Suppressor macrophage treated with lipopolysaccharide for 4 hours (primary cell): ENCODE data around the gene C17orf113.
"Not testable (repeated sequence)": the region's sequence is repeated elsewhere in the genome, so short reads cannot be mapped to it uniquely, and the experiment has no call there.

Experiments
- DNase-seq: peaks from one replicate; pipeline ENCODE4 v3.0.0-alpha.2; 2020

C17orf113 gene

GRCh38 chr17:42039794-42040763 is 10.3 kb downstream of the C17orf113 start:
- DNase-seq: no peak

- DNase-seq: peak; percentile 46
Measured at GRCh38 chr17:42038221-42038973, 12.0 kb downstream of the C17orf113 start.

- DNase-seq: no peak
Measured at GRCh38 chr17:42034059-42034458, 16.3 kb downstream of the C17orf113 start.

- no peak for DNase-seq
Measured at GRCh38 chr17:42031584-42031983, 18.8 kb downstream of the C17orf113 start.

DNA sequence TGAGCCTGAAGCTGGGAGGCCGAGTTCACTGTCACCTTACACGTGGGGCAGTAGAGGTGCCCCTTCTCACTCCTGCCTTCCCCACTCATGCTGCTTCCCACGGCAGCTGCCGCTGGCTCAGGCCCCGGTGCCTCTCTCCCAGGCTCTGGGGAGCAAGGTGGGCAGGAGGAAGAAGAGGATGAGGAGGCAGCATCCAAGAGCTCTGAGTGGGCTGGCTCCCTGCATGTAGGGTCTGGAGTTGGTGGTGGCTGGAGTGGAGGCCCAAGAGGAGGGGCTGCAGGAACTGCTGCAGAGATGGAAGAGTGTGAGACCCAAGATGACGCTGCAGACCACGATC is 21.6 kb downstream of the C17orf113 start:
- DNase-seq: no peak

DNA sequence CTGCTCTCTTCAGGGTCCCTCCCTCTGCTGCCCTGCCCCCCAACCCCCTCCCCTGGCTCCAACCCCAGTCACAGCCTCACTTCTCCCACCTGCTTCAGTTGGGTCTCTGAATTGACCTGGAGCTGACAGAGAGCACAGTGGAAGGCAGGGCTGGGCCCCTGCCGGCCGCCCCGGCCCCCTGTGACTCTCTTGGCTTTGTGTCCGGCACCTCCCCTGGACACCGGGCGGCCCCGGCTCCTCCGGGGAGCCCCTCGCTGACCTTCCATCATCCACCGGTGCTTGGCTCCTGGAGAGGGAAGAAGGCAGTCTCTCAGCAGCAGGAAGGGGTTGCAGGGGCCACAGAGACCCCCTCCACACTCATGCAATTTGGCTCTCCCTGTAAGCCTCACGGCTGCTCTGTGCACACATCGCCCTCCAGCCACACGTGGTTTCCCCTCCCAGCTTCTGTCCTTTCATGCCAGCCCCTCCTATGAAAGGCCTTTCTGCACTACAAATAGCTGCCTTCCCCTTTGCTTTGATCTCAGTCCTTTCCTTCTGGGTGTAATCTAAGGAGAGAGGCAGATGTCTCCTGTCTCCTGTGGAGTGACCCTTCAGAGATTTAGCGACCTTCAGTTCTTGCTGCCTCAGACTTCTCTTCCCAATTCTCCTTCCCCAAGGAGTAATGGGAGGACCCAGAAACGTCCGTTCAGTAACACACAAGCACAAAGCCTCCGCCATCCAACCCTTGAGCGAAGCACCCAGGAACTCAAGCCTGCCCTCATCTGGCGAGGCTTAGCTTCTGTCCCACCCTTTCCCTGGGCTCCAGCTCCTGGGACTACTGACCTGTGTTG is 22.2 kb downstream of the C17orf113 start:
- peak; percentile 35 for DNase-seq

DNA sequence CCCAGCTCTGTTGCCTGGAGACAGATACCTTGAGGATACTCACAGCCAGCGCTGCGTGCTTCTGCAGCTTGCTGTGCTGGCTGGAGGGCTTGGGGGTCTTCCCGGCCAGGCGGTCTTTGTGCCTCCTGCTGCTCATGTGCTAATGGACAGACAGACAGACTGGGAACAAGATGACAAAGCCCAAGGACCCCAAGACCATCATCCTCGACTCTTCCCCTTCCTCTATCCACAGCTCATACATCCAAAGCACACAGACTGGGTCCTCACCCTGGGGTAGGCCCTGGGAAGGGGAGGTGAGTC is 22.9 kb downstream of the C17orf113 start:
- DNase-seq: no peak

DNA sequence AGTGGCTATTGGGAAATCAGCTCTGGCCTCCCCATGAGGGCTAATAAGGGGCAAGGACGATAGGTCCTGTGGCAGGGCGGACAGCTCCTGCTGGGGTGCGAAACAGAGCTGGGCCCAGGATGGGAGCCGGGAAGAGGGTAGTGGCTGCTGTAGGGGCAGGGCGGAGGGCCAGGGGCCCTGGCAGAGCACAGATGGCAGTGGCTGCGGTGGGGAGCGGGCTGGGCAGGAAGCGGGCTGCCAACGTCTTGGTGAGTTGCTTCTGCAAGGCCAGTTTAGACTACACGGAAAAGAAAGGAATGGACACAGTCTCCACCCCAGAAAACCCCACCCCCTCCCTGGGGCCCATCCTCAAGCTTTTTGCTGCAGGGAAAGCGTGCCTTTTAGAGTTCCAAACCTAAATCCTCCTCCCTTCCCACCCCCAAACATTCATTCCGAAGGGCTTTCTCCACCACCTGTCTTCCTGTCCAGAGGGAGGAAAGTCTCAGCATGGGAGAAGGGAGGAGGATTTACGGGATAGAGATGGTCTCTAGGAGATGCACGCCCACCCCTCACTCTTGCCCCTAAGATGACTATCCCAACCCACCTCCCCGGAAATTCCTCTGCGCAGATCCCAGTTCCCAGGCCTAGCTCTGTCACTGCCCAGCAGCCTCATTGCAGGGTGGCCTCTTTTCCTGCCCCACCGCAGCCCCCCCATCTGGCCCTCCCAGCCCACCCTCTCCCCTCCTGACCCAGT is 23.4 kb downstream of the C17orf113 start:
- no peak for DNase-seq

DNA sequence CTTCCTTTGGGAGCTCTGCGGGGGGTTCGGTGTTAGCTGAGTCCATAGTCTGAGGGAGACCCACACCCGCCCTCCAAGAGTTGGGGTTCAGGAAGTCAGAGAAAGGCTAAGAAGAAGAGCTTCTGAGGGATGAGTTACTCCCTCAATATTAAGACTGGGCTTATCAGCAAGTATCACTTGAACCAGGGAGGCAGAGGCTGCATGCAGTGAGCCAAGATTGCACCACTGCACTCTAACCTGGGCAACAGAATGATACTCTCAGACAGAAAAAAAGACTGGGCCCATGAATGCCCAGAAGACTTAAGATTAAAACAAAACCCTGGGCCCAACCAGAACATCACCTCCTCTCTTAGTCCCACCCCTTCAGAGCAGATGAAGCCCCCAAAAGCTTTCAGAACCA is 24.5 kb downstream of the C17orf113 start:
- DNase-seq: no peak

DNA sequence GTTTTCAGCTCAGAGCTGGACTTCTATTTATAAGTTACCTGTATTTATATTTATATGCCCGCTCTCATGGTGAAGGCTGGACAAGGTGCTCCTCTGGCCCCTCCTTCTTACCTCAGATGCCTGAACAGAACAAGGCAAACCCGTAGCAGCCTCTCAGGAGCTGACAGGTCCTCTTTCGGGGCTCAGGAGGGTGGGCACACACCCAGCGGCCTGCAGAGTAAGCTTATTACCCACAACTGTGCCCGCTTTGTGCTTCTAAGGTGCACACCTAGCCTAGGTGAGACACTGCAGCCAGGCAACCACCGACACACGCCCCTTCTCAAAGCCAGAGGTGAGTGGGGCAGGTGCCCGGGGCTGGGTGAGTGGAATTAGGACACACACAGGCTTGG is 25.2 kb downstream of the C17orf113 start:
- DNase-seq: no peak

GRCh38 chr17:42023524-42024349 is 26.7 kb downstream of the C17orf113 start:
- DNase-seq: peak; percentile 87

- DNase-seq: not testable (repeated sequence)
Measured at GRCh38 chr17:42020845-42021244, 29.6 kb downstream of the C17orf113 start.

DNA sequence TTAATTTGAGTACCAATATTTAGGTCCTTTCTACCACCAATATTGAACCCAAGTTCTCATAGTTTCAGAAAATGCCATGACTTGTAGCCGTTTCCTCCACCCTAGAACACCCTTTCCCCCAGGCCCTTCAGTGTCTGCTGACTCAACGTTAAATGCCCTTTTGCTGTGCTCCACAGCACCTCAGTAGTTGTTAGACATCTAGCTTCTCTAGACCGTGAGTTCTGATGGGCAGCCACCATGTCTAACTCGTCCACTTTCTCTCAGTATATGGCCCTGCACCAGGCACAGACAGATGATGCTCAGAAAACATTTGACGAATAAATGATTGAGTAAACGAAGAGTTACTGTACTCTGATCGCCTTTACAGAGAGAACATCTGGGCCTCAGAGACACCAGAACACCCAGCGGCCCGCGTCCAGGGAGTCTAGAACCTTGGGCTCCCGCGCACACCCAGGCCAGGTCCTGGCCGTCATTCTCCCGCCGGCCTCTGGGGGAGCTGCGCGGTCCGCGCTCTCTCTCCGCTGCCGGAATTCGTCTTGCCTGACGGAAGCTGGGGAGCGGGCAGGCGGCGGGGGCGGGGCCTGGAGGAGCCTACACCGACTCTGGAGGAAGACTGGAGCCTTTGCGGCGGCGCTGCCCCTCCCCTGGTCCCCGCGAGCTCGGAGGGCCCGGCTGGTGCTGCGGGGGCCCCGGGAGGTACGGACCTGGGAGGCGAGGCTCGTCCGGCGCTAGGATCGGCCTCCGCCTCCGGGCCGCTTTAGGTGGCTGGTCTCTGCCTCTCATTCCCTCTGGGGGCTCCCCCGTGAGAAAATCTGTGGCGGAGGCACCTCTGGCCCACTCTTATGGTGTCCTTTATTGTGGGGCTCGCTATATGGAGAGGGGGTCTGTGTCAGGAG is 30.6 kb downstream of the C17orf113 start, which contains the start of gene NKIRAS2:
Gene NKIRAS2, plus strand, starts transcription at position 582 of the 896 bp plus-strand sequence. CDS start 1,488 bp downstream, outside the sequence.
- peak; percentile 97 for DNase-seq

DNA sequence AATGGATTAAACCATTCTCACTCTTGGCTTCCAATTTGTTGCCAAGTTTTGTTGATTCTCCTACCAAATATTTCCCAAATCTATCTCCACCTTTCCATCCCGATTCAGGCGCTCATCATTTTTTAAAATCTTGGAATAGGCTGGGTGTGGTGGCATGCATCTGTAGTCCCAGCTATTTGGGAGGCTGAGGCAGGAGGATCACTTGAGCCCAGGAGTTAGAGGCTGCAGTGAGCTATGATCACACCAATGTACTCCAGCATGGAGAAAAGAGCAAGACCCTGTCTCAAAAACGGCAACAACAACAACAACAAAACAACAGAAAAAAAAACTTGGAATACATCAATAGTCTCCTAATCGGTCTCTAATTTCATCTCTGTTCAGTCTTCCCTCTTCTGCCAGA is 31.4 kb downstream of the C17orf113 start:
- no peak for DNase-seq

GRCh38 chr17:42018339-42018738 is 32.1 kb downstream of the C17orf113 start:
- DNase-seq: no peak

DNA sequence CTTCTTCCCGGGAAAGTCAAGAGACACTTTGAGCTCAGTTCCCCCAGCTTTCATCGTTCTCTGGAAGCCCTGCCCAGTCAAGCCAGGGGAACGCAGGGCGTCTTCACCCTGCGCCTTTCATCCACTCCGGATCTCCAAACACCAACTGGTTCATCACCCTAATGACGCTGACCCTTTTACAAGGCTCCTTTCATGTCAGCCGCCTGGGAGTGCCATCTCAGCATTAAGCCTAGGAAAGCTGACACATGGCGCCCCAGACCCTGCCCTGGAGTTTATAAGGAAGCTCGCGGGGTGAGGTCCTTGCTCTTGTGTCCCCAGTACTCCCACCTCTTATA is 32.6 kb downstream of the C17orf113 start:
- DNase-seq: peak; percentile 58

GRCh38 chr17:42016941-42017865 is 33.2 kb downstream of the C17orf113 start, which contains the start of gene DNAJC7:
TSS of gene DNAJC7 (minus strand) at chr17:42017439. CDS start at chr17:42017416, 23 bp downstream.
- peak; percentile 95 for DNase-seq

- peak; percentile 68 for DNase-seq
Measured at GRCh38 chr17:42016411-42016831, 34.0 kb downstream of the C17orf113 start.

DNA sequence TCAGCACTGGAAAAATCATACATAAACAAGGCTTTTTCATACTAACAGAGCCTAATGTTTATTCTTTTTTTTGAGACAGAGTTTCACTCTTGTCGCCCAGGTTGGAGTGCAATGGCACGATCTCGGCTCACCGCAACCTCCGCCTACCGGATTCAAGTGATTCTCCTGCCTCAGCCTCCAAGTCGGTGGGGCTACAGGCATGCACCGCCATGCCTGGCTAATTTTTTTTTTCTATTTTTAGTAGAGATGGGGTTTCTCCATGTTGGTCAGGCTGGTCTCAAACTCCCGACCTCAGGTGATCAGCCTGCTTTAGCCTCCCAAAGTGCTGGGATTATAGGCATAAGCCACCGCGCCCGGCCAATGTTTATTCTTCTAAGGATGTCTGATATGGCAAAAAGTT is 36.7 kb downstream of the C17orf113 start:
- DNase-seq: not testable (repeated sequence)
